CD4-positive, alpha-beta T cell (primary cell): ENCODE measurements around the gene PLCG2. TPM values are rescaled to one million over a fixed set of nuclear protein-coding genes. Genes with fewer than 3 reads are reported as not detected.

Experiments
- ATAC-seq: fragments of 200-7000 bp; cut with Tn5 transposase; one replicate; pipeline ENCODE4 v1.10.0; 2022; ENCODE audit warnings: mild to moderate bottlenecking; ENCODE audit not compliant: poor library complexity
- CTCF ChIA-PET: fragments of 350-600 bp; sonication (Branson Sonifier 250); formaldehyde crosslinking; loops from one replicate; lab custom pipeline; 2021; ENCODE audit warnings: antibody characterized with exemption, inconsistent platforms; lab: Charles Lee
- POLR2A ChIA-PET: fragments of 350-600 bp; sonication (Branson Sonifier 250); formaldehyde crosslinking; loops from one replicate; lab custom pipeline; 2021; ENCODE audit warnings: antibody characterized with exemption, inconsistent platforms; lab: Charles Lee
- DNase-seq, 14 experiments: peaks; one replicate each; pipeline ENCODE4 v3.0.0-alpha.2; 2013 to 2020; ENCODE audit warnings: mixed read lengths in 2 of 14
- H3K27ac ChIP-seq, 2 donors: one replicate each; pipeline versions ENCODE4 v1.5.1 to v1.7.0; 2013; ENCODE audit warnings: low read length in 2 of 2, low read depth in 1 of 2, mild to moderate bottlenecking in 1 of 2
- H3K27me3 ChIP-seq, 2 experiments: 1 replicate in 1 of 2; 2 replicates in 1 of 2; pipeline versions ENCODE4 v1.6.1 to v1.7.0; 2013; ENCODE audit warnings: low read length in 2 of 2, control low read depth in 1 of 2, mild to moderate bottlenecking in 1 of 2, moderate library complexity in 1 of 2; ENCODE audit not compliant: insufficient read depth in 2 of 2, control insufficient read depth in 1 of 2
- H3K36me3 ChIP-seq: one replicate; pipeline ENCODE4 v1.6.1; 2013; ENCODE audit warnings: low read length, control low read depth; ENCODE audit not compliant: insufficient read depth
- H3K4me1 ChIP-seq: one replicate; pipeline ENCODE4 v1.6.1; 2013; ENCODE audit warnings: low read length, control low read depth; ENCODE audit not compliant: insufficient read depth
- H3K4me3 ChIP-seq: one replicate; pipeline ENCODE4 v1.5.1; 2013; ENCODE audit warnings: mild to moderate bottlenecking, low read length, moderate library complexity
- H3K9me3 ChIP-seq, 2 experiments: 1 replicate in 1 of 2; 2 replicates in 1 of 2; pipeline versions ENCODE4 v1.6.1 to v1.7.0; 2013; ENCODE audit warnings: low read length in 2 of 2, mild to moderate bottlenecking in 2 of 2, control low read depth in 1 of 2, moderate library complexity in 1 of 2; ENCODE audit not compliant: control insufficient read depth in 1 of 2, insufficient read depth in 1 of 2
- H3K27ac Mint-ChIP-seq: one replicate; pipeline ENCODE4 v1.8.0; 2020; ENCODE audit warnings: mixed read lengths
- H3K27me3 Mint-ChIP-seq: one replicate; pipeline ENCODE4 v1.8.0; 2021; ENCODE audit warnings: mixed read lengths
- H3K36me3 Mint-ChIP-seq: one replicate; pipeline ENCODE4 v1.8.0; 2021; ENCODE audit warnings: low read depth, mixed read lengths
- H3K4me1 Mint-ChIP-seq: one replicate; pipeline ENCODE4 v1.8.0; 2021; ENCODE audit warnings: low read depth, mixed read lengths
- H3K4me3 Mint-ChIP-seq: one replicate; pipeline ENCODE4 v1.8.0; 2020; ENCODE audit warnings: mild to moderate bottlenecking, mixed read lengths
- H3K9me3 Mint-ChIP-seq: one replicate; pipeline ENCODE4 v1.8.0; 2020; ENCODE audit warnings: mixed read lengths
- CTCF ChIP-seq: fragments of 200-600 bp; IDR thresholded peaks from one replicate; pipeline ENCODE4 v1.8.0; 2022; ENCODE audit warnings: antibody characterized with exemption, mild to moderate bottlenecking
- intact Hi-C, 2 experiments: fragments of 100-400 bp; cut with DNase I in 1 of 2; cut with micrococcal nuclease in 1 of 2; formaldehyde crosslinking; loops; one replicate each; pipeline versions ENCODE4 v1.15.1 to v1.9.0; 2023 to 2025; cut with DNase I, micrococcal nuclease
- total RNA-seq, 174 experiments: library from RNA in 2 of 174; stranded (reverse) in 2 of 174; gene quantifications; one replicate each; pipeline ENCODE4 v1.2.3 and lab custom pipeline; 2021 to 2026

PLCG2 gene
- total RNA-seq, 2 experiments from 2014 or later: 0.92 to 1.5 TPM

- ChIA-PET POLR2A (no interaction called here), CTCF (no interaction called here)
- H3K4me3 ChIP-seq: no peak overlapping the region
- Mint-ChIP-seq H3K9me3 (no peaks in the 10 kb centered on the region), H3K27me3 (no peaks in the 10 kb centered on the region), H3K4me3 (no peak overlapping the region), H3K36me3 (no peaks in the 10 kb centered on the region), H3K27ac (no peak overlapping the region), H3K4me1 (peaks cover 4% of the 10 kb centered on the region)
- no peaks in the 10 kb centered on the region for H3K27me3 ChIP-seq
- H3K27ac ChIP-seq: no peak overlapping the region
- H3K36me3 ChIP-seq: no peaks in the 10 kb centered on the region
- peaks cover 3% of the 10 kb centered on the region for H3K4me1 ChIP-seq
- H3K9me3 ChIP-seq: no peaks in the 10 kb centered on the region
- no peak for TF ChIP-seq CTCF
- DNase-seq (no peak), ATAC-seq (no peak)
- intact Hi-C loops: no loop called here
These were observed 90.2 kb downstream of the PLCG2 start for GRCh38 chr16:81869326-81869725.

GRCh38 chr16:81873206-81873605 is 94.1 kb downstream of the PLCG2 start:
- ATAC-seq: no peak

GRCh38 chr16:81873843-81874752 is 95.0 kb downstream of the PLCG2 start:
- Mint-ChIP-seq H3K27ac (no peak overlapping the region), H3K4me1 (peaks cover 4% of the 10 kb centered on the region), H3K9me3 (no peaks in the 10 kb centered on the region), H3K27me3 (no peaks in the 10 kb centered on the region), H3K36me3 (no peaks in the 10 kb centered on the region), H3K4me3 (no peak overlapping the region)
- intact Hi-C loops: loop anchor here (2.0 to 5.0 kb wide), 2 partner anchors 507 kb away; no protein-coding TSS in a partner anchor
- peaks cover 3% of the 10 kb centered on the region for H3K4me1 ChIP-seq
- ATAC-seq (peak; percentile 55), DNase-seq (peak in 11 of 14 experiments; percentile 11 to 57 (median 30))
- H3K36me3 ChIP-seq: no peaks in the 10 kb centered on the region
- ChIA-PET POLR2A (no interaction called here), CTCF (interaction anchor here (1.0 kb wide), 1 partner anchor 16 kb away, joined by 3 read pairs; no protein-coding TSS in a partner anchor)
- no peak overlapping the region for H3K4me3 ChIP-seq
- no peaks in the 10 kb centered on the region for H3K27me3 ChIP-seq
- TF ChIP-seq CTCF: peak; percentile 65
- H3K27ac ChIP-seq: no peak overlapping the region
- no peaks in the 10 kb centered on the region for H3K9me3 ChIP-seq

More at GRCh38 chr16:81873206-81873605, 94.1 kb downstream of the PLCG2 start:
- Histone ChIP-seq H3K4me1 (peaks cover 3% of the 10 kb centered on the region), H3K9me3 (no peaks in the 10 kb centered on the region), H3K27me3 (no peaks in the 10 kb centered on the region), H3K27ac (no peak overlapping the region), H3K36me3 (no peaks in the 10 kb centered on the region), H3K4me3 (no peak overlapping the region)
- intact Hi-C loops: loop anchor here in 1 of 2 experiments (5.0 kb wide), 1 partner anchor 506 kb away; no protein-coding TSS in a partner anchor
- no peaks in the 10 kb centered on the region for H3K9me3 Mint-ChIP-seq
- peaks cover 4% of the 10 kb centered on the region for H3K4me1 Mint-ChIP-seq
- ChIA-PET POLR2A (no interaction called here), CTCF (interaction anchor here (0.7 to 1.0 kb wide), 2 partner anchors 17 to 508 kb away, joined by 3 read pairs; no protein-coding TSS in a partner anchor)
- DNase-seq: peak in 1 of 14 experiments; percentile 13
- no peak for TF ChIP-seq CTCF
- H3K27ac Mint-ChIP-seq: no peak overlapping the region
- no peaks in the 10 kb centered on the region for H3K27me3 Mint-ChIP-seq
- H3K4me3 Mint-ChIP-seq: no peak overlapping the region
- no peaks in the 10 kb centered on the region for H3K36me3 Mint-ChIP-seq
